ENCODE results near the gene KDF1.

DNA sequence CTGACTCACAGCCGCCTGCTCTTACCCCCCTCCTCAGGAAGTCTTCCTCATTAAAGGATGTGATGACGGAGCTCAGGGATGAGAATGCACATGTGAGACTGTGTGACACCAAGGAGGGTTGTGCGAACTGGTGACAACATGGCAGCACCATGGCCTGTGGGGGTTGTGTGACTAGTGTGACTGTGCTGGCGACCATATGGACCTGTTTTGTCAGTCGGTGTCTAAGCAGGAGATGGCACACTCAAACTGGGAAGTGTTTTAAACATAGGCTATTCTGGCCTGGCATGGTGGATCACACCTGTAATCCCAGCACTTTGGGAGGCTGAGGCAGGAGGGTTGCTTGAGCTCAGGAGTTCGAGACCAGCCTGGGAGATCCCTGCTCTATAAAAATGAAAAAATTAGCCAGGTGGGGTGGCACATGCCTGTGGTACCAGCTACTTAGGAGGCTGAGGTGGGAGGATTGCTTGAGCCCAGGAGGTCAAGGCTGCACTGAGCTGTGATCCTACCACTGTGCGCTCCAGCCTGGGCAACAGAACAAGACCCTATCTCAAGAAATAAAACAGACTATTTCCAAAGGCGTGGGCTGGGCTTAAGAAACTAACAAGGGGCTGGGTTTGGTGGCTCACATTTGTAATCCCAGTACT, 40.7 kb upstream of the KDF1 start:
- no peak for TF ChIP-seq POLR2AphosphoS5 (IDR thresholded peaks at IDR 0.05; ENCODE audit: borderline replicate concordance, low read depth, low read length)
- no peak for TF ChIP-seq EZH2 (IDR thresholded peaks at IDR 0.05)

All from SK-N-MC (cell line).